Brain pericyte (primary cell): ENCODE measurements around the gene RALGAPA2.

Source experiments
- DNase-seq: peaks from one replicate; pipeline ENCODE4 v3.0.0-alpha.2; 2012; ENCODE audit warnings: low read depth, low spot score

Gene RALGAPA2

GRCh38 chr20:20536240-20536933, 176.1 kb downstream of the RALGAPA2 start:
- no peak for DNase-seq

GRCh38 chr20:20535051-20535450, 177.4 kb downstream of the RALGAPA2 start:
- no peak for DNase-seq

- DNase-seq = no peak
Observed at GRCh38 chr20:20531283-20531682, 181.2 kb downstream of the RALGAPA2 start.

DNA sequence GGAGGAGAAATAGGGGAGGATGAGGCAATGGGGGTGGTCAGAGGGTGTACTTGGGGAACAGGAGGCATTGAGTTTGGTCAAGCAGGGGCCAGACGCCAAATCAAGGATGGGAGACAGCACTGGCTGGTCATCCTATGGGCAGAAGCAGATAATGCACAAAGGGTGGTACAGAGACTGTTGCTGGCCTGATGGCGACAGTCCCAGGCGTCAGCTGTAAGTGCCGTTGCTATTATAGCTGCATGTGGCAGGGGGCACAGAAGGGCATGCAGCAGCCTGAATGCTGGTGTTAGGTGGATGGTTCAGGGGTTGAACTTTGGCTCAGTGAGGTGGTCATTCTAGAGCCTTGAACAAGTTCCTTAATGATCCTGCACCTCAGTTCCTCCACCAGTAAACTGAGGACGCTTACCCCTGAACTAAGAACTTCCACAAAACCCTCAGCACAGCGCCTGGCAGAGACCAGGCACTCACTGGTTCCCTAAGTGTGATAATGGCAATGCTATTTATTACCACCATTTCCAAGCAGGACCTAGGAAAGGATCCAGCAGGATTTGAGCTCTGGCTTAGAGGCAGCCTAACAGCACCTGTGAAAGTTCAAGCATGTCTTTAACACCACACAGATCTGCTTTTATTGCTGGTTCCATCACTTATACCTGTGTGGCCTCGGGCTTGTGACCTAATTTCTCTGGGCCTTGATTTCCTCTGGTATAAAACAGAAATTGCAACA, 181.9 kb downstream of the RALGAPA2 start:
- DNase-seq = no peak

DNA sequence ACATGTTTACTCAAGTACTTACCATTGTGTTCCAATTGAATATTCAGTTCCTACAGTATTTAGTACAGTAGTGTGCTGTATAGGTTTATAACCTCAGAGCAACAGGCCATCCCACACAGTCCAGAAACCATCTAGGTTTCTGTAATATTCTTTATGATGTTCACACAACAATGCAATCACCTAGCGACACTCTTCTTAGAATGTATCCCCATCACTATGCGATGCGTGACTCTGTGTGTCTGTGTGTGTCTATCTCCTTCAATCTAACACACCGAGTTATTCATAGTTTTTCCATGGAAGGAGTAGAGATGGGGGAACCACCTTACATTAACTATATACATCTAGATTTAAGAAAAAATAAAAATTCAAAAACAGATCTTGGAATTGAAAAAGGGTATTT, 182.8 kb downstream of the RALGAPA2 start:
- DNase-seq = no peak

DNA sequence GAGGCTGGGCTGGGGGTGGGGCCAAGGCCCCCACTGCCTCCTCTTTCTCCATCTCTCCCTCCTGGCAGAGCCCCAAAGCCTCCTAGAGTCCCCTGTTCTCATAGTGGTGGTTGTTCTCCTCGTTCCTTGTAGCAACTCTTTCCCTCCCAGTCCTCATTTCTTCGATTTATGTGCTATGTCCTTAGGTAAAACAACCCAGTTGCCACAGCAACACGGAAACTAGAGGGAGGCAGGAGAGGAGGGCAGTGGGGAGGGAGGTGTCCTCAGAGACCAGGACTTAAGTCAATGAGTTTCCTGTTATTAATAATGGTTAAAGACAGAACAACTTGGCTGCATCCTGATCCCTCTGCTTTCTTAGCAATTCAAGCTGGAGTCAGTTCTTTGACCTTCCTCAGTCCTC, 183.6 kb downstream of the RALGAPA2 start:
- DNase-seq = no peak

DNA sequence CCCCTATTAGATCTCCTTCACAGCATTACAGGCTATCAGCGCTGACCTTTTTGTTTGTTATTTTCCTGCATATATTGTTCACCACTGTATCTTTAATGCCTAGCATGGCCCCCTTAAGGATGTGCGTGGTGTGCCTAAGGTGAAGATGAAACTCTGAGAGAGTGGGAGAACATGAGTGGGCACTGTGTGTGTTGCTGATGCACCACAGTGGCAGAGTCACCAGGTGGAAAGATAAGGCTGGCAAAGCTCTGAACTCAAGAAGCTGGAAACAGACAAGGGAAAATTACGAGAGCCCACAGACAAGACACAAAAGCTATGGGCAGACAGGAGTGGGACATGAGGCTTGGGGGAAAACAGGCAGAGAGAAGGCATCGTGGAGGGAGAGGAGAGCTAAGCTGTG, 184.8 kb downstream of the RALGAPA2 start:
- DNase-seq = no peak

- no peak for DNase-seq
Observed at GRCh38 chr20:20525756-20526155, 186.7 kb downstream of the RALGAPA2 start.

DNA sequence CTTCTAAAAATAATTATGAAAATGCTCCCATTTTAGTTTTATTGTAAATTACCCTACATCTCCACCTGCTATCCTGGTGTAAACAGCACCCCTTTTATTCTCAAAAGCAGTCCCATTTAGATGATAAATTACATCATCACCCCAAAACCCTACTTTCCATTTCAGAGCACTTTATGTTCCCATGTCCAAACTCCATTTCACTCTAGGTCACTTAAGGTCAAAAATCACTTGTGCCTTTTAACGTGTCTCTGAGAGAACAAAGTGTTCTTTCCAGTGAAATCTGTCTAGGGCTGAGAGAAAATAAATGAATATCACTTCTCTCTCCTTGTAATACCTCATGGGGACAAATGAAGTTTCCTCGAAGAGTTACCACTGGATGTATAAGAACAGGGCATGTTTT, 187.2 kb downstream of the RALGAPA2 start:
- no peak for DNase-seq

DNA sequence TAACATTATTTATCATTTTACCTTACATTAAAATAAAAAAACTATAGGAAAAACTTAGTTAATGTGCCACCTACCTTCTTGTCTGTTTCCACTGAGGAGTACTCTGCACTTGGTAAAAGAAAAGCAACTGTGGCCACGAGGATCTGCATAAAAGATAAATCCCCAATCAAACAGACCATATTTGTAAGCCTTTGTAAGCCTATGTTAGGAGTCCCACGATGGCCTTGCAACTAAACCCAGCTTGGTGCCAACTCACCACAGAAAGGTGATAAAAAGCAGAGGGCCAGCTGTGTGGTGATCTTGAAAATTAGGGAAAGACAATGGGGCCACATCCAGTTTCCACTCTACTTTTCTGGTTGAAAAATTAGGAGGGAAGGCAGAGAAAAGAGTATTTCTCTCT, 187.7 kb downstream of the RALGAPA2 start:
- DNase-seq = no peak

- DNase-seq = no peak
Observed at GRCh38 chr20:20521736-20522135, 190.7 kb downstream of the RALGAPA2 start.

DNA sequence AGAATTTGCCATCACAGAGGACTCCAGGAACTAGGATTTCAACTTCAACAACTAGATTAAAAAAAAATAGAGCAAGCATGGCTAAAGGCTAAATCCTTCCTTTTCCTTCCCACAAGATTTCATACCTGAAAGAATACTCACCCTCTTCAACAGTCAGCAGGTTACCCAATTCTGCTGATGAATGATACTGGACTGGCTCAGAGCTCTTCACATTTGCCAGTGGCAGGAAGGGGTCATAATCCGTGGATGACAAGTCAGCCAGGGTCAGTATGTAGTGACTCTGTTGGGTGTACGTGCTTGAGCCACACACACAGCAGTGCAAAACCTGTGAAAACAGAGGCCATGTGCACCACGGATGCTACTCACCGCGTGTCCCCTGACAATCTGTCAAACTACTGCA, 191.7 kb downstream of the RALGAPA2 start:
- no peak for DNase-seq

GRCh38 chr20:20519269-20519668, 193.2 kb downstream of the RALGAPA2 start:
- no peak for DNase-seq

- DNase-seq = no peak
Observed at GRCh38 chr20:20518263-20518662, 194.2 kb downstream of the RALGAPA2 start.

- no peak for DNase-seq
Observed at GRCh38 chr20:20517296-20517695, 195.1 kb downstream of the RALGAPA2 start.

- DNase-seq = no peak
Observed at GRCh38 chr20:20513720-20514119, 198.7 kb downstream of the RALGAPA2 start.

- no peak for DNase-seq
Observed at GRCh38 chr20:20505554-20505953, 206.9 kb downstream of the RALGAPA2 start.

GRCh38 chr20:20503777-20504530, 208.5 kb downstream of the RALGAPA2 start:
- DNase-seq = no peak

DNA sequence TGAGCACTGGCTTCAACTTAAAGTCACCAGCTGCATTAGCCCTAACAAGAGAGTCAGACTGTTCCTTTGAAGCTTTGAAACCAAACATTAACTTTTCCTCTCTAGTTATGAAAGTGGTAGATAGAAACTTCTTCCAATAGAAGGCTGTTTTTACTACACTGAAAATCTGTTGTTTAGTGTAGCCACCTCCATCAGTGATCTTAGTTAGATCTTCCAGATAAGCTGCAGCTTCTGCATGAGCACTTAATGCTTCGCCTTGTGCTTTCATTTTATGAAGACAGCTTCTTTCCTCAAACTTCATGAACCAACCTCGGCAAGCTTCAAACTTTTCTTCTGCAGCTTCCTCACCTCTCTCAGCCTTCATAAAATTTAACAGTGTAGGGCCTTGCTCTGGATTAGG, 211.3 kb downstream of the RALGAPA2 start:
- DNase-seq = no peak

DNA sequence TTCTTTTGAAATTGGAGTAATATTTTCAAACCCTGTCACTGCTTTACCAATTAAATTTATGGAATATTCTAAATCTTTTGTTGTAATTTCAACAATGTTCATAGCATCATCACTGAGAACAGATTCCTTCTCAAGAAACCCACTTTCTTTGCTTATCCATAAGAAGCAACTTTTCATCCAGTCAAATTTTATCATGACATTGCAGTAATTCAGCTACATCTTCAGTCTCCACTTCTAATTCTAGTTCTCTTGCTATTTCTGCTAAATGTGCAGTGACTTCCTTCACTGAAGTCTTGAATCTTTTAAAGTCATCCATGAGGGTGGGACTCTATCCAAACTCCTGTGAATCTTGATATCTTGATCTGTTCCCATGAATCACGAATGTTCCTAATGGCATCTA, 212.1 kb downstream of the RALGAPA2 start:
- DNase-seq = no peak

GRCh38 chr20:20499439-20499838, 213.0 kb downstream of the RALGAPA2 start:
- DNase-seq = no peak

- DNase-seq = no peak
Observed at GRCh38 chr20:20498076-20498861, 214.2 kb downstream of the RALGAPA2 start.
